ENCODE measurements around the gene ACADL.
A peak's percentile ranks its signal among the peaks of the same experiment; 100 is the strongest.
"Not testable (repeated sequence)": the region's sequence is repeated elsewhere in the genome, so short reads cannot be mapped to it uniquely, and the experiment has no call there.

Gene ACADL

DNA sequence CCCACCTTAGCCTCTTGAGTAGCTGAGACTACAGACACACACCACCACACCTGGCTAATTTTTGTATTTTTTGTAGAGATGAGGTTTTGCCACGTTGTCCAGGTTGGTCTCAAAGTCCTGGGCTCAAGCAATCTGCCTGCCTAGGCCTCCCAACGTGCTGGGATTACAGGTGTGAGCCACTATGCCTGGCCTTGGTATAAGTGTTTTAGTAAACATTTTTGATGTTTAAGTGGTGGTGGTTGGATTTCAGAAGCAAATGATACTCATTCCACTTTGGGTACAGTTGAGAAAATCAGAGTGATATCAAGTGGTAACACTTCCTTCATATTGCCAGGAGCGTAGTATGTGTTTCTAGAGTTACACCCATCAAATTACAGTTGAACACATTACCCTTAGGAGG lies 25.4 kb downstream of the ACADL start:
- no peak for DNase-seq

DNA sequence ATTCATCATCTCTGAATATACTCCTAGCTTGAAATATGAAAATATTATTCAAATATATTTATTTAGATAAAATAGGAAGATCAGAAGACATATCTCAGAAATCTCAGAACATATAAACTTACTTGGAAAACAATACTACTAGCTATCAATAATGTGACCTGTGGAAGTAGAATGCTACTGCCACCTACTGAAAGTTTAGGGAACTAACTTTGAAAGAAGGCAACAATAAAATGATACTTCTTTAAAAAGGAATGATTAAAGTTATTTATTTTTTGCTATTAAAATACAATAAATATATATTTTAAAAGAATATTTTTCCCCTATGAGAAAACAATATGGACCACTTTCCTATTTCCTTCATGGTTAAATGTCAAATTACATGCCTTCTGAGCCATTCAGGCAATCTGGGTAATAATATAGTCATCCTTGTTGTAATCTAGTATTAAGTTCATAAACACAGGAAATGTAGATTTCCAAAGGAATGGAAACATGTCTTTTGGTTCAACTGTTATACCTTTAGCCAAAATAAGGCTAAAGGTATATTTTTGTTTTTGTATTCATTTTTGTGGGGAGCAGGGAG lies 26.0 kb downstream of the ACADL start:
- DNase-seq: no peak

DNA sequence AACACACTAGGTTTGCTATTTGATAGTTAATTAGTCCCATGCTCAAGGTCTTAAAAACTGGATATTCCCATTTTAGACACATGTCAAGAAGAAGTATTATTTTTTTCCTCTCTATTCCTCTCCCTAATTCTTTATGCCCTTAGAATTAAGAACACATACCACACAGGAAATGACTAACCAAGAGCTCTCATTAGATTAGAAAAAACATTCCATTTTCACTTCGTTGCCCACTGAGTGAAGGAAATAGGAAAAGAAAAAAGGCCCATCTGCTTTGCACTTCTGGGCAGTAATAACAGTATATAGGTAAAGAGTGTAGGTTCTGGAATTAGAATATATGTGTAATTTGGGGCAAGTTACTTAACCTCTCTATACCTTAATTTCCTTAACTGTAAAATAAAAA lies 26.9 kb downstream of the ACADL start:
- DNase-seq: no peak

DNA sequence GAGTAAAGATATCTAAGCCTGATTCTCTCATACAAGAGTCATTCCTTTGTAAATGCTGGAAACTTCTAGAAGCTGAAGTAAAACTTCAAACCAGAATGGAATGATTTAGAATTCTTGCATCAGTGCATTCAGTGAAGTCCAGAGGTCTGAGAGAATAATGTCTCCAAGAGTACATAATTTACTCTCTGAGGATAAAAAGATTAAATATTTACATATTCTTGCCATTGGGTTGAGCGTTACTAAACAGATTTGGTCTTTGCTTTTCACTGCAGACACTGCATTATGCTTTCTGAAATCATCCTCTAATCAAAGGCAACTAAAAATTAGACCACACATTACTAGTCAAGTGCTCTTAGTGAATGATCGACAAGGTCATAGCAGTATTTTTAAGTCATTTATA lies 27.5 kb downstream of the ACADL start:
- no peak for DNase-seq

DNA sequence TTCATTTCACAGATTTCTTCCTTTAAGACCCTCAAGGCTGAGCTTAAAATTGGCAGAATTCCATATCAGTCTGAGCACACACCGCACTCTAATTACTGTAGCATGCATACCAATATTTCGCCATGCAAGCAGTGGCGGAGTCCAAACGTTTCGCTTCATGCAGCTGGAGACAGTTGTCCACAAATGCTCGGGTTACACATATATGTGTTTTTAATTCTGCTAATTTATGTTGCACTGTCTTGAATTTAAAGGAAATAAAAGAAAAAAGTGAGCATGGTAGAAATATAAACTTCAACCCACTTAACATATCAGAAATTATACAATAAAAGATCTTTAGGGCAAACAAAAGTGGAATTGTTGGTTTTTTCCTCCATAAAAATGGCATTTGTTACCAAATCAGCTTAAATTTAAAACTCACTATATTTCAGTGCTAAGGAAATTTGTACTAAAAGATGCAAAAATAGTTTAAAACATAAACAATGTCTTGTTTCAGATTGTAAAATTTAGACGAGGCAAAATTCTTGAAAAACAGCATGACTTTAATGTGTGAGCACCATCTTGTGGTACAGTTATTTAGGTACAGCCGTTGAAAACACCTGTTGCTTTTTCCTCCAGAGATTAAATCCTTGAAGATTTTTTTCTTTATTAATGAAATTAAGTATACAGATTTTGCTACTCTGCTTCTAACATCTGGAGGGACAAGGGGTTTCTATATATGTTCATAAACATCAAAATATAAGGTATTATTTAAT lies 30.0 kb downstream of the ACADL start:
- no peak for DNase-seq

DNA sequence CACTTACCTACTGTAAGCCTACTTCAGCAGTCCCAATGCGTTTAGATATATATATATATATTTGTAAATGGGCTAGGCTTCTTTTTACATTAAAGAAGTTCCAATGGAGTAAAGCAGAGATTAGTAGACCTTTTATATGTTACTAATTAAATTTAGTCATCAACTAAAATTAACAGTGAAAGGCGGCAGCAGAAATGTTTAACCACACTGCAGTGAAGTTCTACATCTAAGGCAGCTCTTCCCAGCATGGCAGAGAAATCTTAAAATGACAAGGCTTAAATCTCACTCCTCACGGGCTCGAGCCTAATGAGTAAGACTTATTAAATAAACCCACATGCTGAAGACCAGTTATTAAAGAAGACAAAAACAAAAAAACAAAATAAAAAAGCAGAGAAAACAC lies 34.9 kb downstream of the ACADL start:
- no peak for DNase-seq

DNA sequence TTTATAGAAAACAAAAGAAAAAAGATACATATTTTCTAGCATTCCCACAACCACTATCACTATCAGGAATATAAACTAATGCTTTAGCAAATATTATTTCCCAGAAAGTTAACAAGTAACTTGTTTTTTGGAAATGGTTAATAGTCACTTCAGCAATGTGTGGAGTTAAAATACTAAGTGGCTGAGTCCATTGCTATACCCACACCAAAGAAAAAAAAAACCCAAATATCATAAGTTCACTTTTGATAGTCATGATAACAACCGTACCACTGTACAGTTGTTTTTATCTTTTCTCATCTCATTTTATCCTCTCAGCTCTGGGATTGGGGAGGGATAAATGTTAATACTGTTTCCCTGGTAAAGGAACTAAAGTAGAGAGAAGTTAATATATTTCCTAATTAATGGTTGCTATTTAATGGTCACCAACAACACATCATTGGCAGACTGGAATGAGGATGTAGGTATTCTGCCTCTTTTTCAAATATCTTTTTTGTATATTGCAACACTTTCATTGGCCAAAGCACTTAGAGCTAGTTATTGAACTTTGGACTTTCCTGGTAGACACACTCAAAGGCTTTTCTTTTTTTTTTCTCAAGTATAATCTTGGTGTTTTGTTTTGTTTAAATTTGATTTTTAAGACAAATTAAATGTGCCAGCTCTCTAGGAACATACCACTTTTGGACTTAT lies 35.7 kb downstream of the ACADL start:
- DNase-seq: no peak

DNA sequence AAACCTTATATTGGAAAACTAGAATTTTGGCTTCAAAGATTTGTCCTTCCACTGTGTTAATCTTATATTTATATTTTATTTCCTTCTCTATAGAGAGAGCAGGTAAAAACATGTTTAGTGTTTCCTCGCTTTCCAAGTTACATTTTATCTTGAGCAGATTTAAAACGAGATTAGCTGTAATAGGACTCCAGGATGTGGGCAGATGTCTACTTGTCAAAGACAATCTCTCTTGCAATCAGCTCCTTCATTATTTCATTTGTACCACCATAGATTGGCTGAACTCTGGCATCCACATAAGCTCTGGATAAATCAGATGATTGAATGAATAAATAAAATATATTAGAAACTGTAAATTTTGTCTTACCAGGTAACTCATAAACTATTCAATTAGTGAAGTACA lies 36.5 kb downstream of the ACADL start:
- no peak for DNase-seq

DNA sequence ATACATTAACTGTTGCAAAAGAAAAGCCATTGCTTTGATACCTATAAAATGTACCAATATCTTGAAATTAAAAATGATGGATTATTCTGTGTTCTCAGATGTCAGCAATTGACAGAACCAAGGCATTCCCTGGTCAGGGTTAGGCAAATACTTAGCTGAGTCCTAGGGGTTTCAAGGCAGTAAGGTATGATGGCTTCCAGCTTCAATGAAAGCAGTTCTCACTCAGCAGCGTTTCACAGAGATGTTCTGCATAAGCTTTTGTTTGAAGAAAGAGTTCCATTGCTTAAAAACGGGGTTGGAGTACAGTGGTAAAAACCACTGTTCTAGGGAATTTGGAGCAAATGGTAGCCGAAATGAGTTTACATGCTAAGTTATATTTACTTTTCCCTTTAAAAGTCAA lies 37.1 kb downstream of the ACADL start:
- no peak for DNase-seq

DNA sequence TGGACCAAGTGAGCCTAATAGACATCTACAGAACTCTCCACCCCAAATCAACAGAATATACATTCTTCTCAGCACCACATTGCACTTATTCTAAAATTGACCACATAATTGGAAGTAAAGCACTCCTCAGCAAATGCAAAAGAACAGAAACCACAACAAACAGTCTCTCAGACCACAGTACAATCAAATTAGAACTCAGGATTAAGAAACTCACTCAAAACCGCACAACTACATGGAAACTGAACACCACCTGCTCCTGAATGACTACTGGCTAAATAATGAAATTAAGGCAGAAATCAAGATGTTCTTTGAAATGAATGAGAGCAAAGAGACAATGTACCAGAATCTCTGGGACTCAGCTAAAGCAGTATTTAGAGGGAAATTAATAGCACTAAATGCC lies 41.3 kb downstream of the ACADL start:
- DNase-seq: not testable (repeated sequence)

DNA sequence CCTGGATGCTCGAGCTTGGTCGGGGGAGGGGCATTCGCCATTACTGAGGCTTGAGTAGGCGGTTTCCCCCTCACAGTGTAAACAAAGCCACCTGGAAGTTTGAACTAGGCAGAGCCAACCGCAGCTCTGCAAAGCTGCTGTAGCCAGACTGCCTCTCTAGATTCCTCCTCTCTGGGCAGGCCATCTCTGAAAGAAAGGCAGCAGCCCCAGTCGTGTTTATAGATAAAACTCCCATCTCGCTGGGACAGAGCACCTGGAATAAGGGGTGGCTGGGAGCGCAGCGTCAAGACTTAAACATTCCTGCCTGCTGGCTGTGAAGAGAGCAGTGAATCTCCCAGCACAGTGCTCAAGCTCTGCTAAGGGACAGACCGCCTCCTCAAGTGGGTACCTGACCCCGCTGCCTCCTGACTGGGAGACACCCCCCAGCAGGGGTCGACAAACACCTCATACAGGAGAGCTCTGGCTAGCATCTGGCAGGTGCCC lies 43.6 kb downstream of the ACADL start:
- DNase-seq: not testable (repeated sequence)

DNA sequence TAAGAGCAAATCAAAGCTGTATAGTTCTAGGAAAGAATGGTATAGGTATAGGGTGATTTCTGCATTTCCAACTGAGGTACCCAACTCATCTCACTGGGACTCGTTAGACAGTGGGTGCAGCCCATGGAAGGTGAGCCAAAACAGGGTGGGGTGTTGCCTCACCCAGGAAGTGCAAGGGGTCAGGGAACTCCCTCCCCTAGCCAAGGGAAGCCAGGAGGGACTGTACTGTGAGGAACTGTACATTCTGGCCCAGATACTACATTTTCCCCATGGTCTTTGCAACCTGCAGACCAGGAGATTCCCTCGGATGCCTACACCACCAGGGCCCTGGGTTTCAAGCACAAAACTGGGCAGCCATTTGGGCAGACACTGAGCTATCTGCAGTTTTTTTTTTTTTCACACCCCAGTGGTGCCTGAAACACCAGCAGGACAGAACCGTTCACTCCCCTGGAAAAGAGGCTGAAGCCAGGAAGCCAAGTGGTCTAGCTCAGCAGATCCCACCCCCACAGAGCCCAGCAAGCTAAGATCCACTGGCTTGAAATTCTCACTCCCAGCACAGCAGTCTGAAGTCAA lies 44.1 kb downstream of the ACADL start:
- not testable (repeated sequence) for DNase-seq

DNA sequence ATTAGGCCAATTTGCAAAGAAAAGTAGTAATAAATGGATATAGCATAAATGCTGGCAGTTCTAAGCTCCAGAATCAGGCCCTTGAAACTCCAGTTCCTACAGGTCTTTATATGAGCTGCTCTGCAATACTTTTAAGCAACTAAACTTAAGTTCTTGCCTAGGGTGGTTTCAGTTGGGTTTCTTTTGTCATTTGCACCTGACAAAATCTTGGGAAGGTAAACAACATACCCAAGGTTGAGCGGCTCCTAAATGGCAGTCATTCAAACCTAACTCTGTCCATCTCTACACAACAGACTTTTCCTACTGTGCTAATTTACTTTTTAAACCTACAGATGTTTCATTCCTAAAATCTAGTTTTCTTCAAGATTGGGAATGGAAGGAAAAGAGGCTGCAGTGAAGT lies 44.8 kb downstream of the ACADL start:
- no peak for DNase-seq

DNA sequence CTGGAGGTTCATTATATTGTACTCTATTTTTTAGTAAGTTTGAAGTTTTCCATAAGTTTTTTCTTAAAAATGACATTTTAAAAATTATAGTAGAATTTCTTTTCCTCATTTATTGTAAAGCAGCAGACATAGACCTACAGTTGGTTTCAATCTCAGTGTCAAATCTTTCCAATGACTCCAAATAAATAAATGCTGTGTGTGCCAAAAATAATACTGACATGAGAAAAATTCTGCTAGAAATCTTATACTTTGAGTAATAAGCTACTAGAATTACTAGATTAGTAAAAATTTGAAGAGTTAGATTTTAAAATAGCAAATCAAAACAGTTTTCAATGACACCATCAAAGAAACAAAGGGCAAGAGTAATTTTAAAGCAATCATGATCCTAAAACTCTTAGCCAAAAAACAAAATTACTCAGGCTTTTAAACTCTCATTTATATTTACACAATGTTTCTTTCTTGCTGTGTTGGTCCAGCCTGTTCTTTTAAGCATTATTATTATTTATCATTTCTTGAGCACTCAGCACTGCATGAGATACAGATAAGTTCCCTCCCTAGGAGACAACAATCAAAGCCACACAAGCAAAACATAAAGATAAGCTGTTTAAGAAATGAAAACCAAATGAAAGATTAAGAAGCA lies 45.8 kb downstream of the ACADL start:
- no peak for DNase-seq

DNA sequence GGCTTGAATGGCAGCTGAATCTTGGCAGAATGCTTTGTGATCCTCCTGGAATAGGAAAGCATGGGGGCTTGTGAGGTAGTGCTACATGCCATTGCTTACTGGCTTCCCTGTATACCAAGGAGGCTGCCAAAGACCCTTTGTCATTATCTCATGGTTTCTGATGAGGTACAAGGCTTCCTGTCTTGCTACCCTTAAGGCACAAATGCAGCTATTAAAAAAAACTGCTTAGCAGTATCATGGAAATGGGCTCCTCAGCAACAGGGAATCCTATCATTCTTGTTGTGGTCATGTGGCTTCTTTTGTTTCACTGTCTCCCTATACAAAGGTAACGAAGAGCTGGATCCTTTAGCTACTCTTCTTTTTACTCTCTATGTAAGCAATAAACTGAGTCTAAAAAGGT lies 47.5 kb downstream of the ACADL start:
- DNase-seq: no peak

DNA sequence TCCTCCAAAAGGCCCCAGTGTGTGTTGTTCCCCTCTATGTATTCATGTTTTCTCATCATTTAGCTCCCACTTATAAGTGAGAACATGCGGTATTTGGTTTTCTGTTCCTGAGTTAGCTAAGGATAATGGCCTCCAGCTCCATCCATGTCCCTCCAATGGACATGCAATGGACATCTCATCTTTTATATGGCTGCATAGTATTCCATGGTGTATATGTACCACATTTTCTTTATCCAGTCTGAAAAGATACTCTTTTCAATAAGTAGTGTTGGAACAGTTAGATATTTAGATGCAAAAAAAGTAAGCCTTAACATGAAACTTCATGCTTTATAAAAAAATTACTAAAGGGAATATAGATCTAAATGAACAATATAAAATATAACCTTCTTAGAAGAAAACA lies 48.1 kb downstream of the ACADL start:
- not testable (repeated sequence) for DNase-seq

DNA sequence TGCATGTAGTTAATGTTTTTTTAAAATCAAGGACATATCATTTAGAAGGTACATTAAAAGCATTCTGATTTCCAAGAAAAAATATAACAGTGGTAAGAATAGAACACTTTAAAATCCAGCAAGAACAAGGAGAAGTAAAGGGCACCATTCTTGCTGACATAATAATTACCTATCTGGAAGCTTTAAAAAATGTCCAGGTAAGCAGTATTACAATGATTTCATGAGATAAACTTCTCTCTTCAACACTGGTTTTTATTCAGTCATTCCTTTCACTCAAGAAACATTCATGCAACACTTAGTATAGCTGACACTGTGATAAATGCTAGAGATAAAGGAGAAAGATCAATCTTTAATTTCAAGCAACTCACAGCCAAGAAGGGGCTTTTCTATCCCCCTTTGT lies 51.2 kb downstream of the ACADL start:
- no peak for DNase-seq

DNA sequence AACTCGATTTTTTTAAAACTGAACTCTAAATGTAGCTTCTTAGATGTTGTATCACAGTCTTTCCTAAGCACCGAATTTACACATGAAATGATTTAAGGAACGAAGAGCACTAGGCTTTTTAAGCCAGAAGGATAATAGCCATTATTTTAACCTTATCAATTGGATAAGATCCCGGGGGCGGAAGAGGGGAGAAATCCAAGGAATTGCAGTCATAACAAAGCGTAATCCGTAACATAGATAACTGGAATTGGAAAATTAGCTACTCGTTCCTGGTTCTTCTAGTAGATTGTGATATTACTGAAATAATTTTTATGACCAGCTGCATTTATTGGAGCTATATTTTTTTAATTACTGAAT lies 53.0 kb downstream of the ACADL start:
- DNase-seq: no peak

DNA sequence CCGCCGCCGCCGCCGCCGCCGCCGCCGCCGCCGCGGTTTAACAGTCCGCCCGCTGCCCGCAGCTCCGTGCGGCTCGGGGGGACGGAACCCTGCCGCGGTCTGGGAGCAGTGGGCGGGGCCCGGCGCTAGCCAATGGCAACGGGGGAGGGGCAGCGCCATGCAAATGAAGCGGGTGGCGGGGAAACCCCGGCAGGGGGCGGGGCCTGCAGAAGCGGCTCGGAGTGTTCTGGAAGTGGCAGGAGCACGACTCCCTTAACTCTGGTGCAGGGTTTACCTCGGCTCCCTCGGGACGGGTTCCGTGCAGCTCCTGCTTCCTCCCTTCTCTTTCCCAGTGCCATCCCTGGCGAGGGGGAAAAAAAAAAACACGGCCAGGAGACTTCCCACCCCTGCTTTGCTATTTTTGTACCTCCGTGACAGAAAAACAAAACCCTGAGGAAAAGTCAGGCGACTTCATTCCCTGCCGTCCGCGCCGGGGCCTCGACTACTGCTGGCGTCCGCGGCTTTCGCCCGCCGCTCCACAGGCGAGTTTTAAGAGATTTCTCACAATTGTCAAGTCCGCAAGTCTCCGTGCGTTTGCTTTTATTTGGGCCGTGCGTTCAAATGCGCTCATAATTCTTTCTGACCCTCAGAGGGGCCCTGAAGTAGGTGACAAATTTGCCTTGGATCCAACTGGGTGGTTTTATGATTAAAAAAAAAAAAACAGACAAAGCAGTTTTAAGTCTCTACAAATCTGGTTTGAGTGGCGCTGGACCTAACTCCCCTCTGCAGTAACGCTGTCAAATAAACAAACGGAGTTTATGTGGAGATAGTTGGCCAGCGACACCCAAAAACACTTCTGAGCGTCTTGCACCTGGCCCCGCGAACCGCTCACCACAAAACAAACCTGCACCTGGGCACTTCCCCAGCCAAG lies 53.7 kb downstream of the ACADL start, which contains the start of gene KANSL1L:
KANSL1L (minus strand) TSS at position 101 of the 910 bp plus-strand sequence. CDS start 16,827 bp downstream, outside the sequence.
- peak; percentile 81 for DNase-seq

DNA sequence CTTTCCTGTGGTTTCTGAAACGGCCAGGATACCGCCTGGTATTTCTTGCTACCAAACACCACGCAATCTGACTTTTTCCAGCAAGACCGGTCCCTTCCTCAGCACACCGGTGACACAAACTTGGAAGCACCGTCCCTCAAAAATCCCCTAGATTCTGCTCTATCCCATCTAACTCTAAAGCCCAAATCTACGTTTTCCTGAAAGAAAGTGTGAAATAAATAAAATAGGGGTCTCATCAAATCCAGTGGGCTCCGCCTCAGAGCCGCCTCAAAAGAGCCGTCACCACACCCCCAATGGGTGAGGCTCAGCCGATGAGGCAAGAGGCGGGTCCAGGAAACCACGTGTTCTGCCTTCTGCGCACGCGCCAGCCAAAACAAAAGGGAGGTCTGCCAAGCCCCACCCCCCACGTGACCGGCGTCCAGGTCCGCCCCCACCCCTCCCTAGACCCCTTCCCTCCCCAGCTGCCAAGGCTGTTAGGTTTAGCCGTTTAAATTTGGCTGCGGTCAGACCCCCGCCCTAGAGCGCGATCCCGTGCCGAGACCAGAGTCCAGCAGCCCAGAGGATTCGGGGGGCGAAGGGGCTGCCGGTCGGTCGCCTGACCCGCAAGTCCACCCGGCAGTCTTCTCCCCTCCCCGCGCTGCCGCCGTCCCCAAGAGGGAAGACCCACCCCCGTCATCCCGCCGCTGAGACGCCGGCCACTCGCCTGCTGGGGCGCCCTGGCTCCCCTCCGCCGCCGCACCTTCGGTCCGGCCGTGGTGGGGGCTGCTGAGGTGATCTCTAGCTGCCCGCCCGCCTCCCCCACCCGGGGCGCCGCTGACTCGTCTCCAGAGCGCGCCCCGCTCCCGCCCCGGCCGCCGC lies 54.6 kb downstream of the ACADL start:
- DNase-seq: peak; percentile 63

DNA sequence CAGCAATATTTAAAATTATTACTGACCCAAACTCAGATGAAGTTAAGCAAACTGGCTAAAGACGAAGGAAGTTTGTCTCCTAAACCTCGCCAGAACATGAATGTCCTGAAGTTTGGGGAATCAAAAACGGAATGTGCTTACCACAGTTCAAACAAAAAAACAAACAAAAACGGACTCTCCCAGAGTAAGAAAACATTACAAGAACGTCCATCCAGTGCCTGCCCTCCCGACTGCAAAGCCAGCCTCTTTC lies 55.1 kb downstream of the ACADL start:
- DNase-seq: no peak

All from cortex of kidney (tissue), 1 donor.